Tibial artery (tissue), 4 donors: ENCODE results near the gene IGF2BP2.
"Not testable (repeated sequence)": the region's sequence is repeated elsewhere in the genome, so short reads cannot be mapped to it uniquely, and the experiment has no call there.

Source experiments
- DNase-seq, 2 donors: peaks; one replicate each; pipeline ENCODE4 v3.0.0-alpha.2; 2019
- H3K27ac ChIP-seq, 2 donors: fragments of 200-600 bp; sonication (generic) in 1 of 2; 1 replicate in 1 of 2; 2 replicates in 1 of 2; pipeline ENCODE4 v1.5.1; 2018 to 2019; ENCODE audit warnings: mild to moderate bottlenecking in 1 of 2
- H3K27me3 ChIP-seq, 2 donors: fragments of 200-600 bp; sonication (generic) in 1 of 2; one replicate each; pipeline versions ENCODE4 v1.5.1 to v1.6.0; 2016 to 2019
- H3K36me3 ChIP-seq, 3 donors: fragments of 200-600 bp; sonication (generic) in 2 of 3; one replicate each; pipeline ENCODE4 v1.5.1; 2016 to 2019; ENCODE audit warnings: mild to moderate bottlenecking in 2 of 3
- H3K4me1 ChIP-seq, 4 donors: fragments of 200-600 bp; sonication (generic) in 2 of 4; 1 replicate in 3 of 4; 2 replicates in 1 of 4; pipeline ENCODE4 v1.5.1; 2016 to 2019
- H3K4me3 ChIP-seq, 2 donors: fragments of 200-600 bp; sonication (generic) in 1 of 2; 1 replicate in 1 of 2; 2 replicates in 1 of 2; pipeline ENCODE4 v1.5.1; 2018 to 2019; ENCODE audit warnings: mild to moderate bottlenecking in 2 of 2
- H3K9me3 ChIP-seq, 3 donors: fragments of 200-600 bp; sonication (generic) in 1 of 3; one replicate each; pipeline ENCODE4 v1.5.1; 2016 to 2019
- CTCF ChIP-seq, 2 experiments: fragments of 200-600 bp in 1 of 2; fragments of 450-650 bp in 1 of 2; IDR thresholded peaks; one replicate each; pipeline ENCODE4 v1.5.1; 2017 to 2019; ENCODE audit warnings: antibody characterized with exemption in 2 of 2, mild to moderate bottlenecking in 1 of 2, moderate library complexity in 1 of 2
- intact Hi-C: fragments of 100-400 bp; cut with DNase I; formaldehyde crosslinking; loops from one replicate; pipeline ENCODE4 v1.15.0; 2023; ENCODE audit warnings: low total_unique reads

Gene IGF2BP2

GRCh38 chr3:185702262-185703225 is 122.3 kb downstream of the IGF2BP2 start:
- Histone ChIP-seq H3K4me3 (no peak overlapping the region), H3K4me1 (no peaks in the 10 kb centered on the region), H3K9me3 (no peaks in the 10 kb centered on the region), H3K36me3 (no peaks in the 10 kb centered on the region), H3K27me3 (peaks cover 0 to 5% of the 10 kb centered on the region in 2 donors), H3K27ac (no peak overlapping the region)
- intact Hi-C loops: no loop called here
- TF ChIP-seq CTCF (IDR thresholded peaks at IDR 0.05): no peak
- no peak for DNase-seq

GRCh38 chr3:185701611-185702261 is 123.1 kb downstream of the IGF2BP2 start:
- DNase-seq: no peak
- no peak for TF ChIP-seq CTCF (IDR thresholded peaks at IDR 0.05)
- intact Hi-C loops: no loop called here
- H3K4me3 ChIP-seq: no peak overlapping the region
- no peaks in the 10 kb centered on the region for H3K36me3 ChIP-seq
- peaks cover 0 to 5% of the 10 kb centered on the region in 2 donors for H3K27me3 ChIP-seq
- H3K27ac ChIP-seq: no peak overlapping the region
- H3K4me1 ChIP-seq: no peaks in the 10 kb centered on the region
- H3K9me3 ChIP-seq: no peaks in the 10 kb centered on the region

GRCh38 chr3:185699927-185700326 is 124.9 kb downstream of the IGF2BP2 start:
- Histone ChIP-seq H3K4me1 (no peaks in the 10 kb centered on the region), H3K27ac (no peak overlapping the region), H3K9me3 (no peaks in the 10 kb centered on the region), H3K27me3 (peaks cover 0 to 2% of the 10 kb centered on the region in 2 donors), H3K4me3 (no peak overlapping the region), H3K36me3 (no peaks in the 10 kb centered on the region)
- DNase-seq: no peak
- no peak for TF ChIP-seq CTCF (IDR thresholded peaks at IDR 0.05)
- intact Hi-C loops: no loop called here

GRCh38 chr3:185697228-185697627 is 127.6 kb downstream of the IGF2BP2 start:
- H3K36me3 ChIP-seq, DNase-seq, H3K27me3 ChIP-seq, H3K4me3 ChIP-seq, H3K9me3 ChIP-seq, H3K4me1 ChIP-seq, intact Hi-C loops, H3K27ac ChIP-seq: not testable (repeated sequence)

DNA sequence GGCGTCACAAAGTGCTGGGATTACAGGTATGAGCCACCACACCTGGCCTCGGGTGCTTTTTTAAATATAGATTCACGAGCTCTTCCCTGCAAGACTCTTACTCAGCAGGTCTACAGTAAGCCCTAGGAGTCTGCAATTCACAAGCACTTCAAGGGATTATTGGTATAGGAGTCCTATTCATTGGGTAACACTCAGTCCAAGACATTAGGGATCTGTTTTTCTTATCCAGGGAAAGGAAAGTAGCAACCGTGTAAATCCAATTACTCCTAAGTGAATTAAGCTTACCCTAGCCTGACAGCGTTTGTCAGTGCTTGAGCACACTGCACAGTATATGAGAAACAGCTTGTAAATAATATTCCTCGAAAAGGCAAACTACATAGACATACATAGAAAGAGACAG is 128.8 kb downstream of the IGF2BP2 start:
- Histone ChIP-seq H3K27ac (no peak overlapping the region), H3K9me3 (no peaks in the 10 kb centered on the region), H3K4me1 (no peaks in the 10 kb centered on the region), H3K36me3 (no peaks in the 10 kb centered on the region), H3K4me3 (no peak overlapping the region), H3K27me3 (no peaks in the 10 kb centered on the region)
- intact Hi-C loops: no loop called here
- TF ChIP-seq CTCF (IDR thresholded peaks at IDR 0.05): no peak
- DNase-seq: no peak
